IMR-90 (cell line): ENCODE results near the gene FAM83B. TPM values are rescaled to one million over a fixed set of nuclear protein-coding genes. Genes with fewer than 3 reads are reported as not detected.

Experiments used
- ATAC-seq: fragments of 200-7000 bp; cut with Tn5 transposase; 2 replicates; pipeline ENCODE4 v1.9.1; 2020; ENCODE audit warnings: low read depth, mild to moderate bottlenecking, moderate library complexity
- BruUV-seq: library from RNA; stranded (reverse); fragments of 400-500 nt; replicated peaks from 2 replicates; lab custom pipeline; 2021; lab: Mats Ljungman, UMichigan
- CTCF ChIA-PET: fragments of 300-600 bp; formaldehyde crosslinking; extraction: SDS; loops from one replicate; lab custom pipeline; 2021; ENCODE audit warnings: antibody characterized with exemption; lab: Yijun Ruan, JAX
- POLR2A ChIA-PET: fragments of 300-600 bp; sonication (Branson Sonifier 250); formaldehyde crosslinking; loops from one replicate; lab custom pipeline; 2022; ENCODE audit warnings: antibody characterized with exemption; ENCODE audit not compliant: unreplicated experiment; lab: Charles Lee
- DNase-seq: peaks from one replicate; pipeline ENCODE4 v3.0.0; 2013
- H2AFZ ChIP-seq: replicated peaks from 2 replicates; pipeline ENCODE3; 2013; ENCODE audit warnings: low read length, mild to moderate bottlenecking; ENCODE audit not compliant: poor library complexity
- H2AK5ac ChIP-seq: 2 replicates; pipeline ENCODE4 v1.6.1; 2013; ENCODE audit warnings: low read depth, low read length, inconsistent platforms
- H2AK9ac ChIP-seq: replicated peaks from 2 replicates; pipeline ENCODE3; 2013; ENCODE audit warnings: mild to moderate bottlenecking, low read depth, low read length, moderate library complexity; ENCODE audit not compliant: poor library complexity
- H2BK120ac ChIP-seq: 2 replicates; pipeline ENCODE4 v1.6.1; 2013; ENCODE audit warnings: low read depth, low read length, inconsistent platforms
- H2BK15ac ChIP-seq: 3 replicates; pipeline ENCODE4 v1.6.1; 2013; ENCODE audit warnings: low read depth, low read length, inconsistent platforms
- H2BK20ac ChIP-seq: 2 replicates; pipeline ENCODE4 v1.6.1; 2013; ENCODE audit warnings: low read depth, mild to moderate bottlenecking, inconsistent platforms, low read length, moderate library complexity
- H2BK5ac ChIP-seq: 2 replicates; pipeline ENCODE4 v1.6.1; 2013; ENCODE audit warnings: mild to moderate bottlenecking, low read depth, low read length, inconsistent platforms; ENCODE audit not compliant: poor library complexity, severe bottlenecking
- H3K14ac ChIP-seq: replicated peaks from 2 replicates; pipeline ENCODE4 v1.6.1; 2013; ENCODE audit warnings: low read depth, low read length, inconsistent platforms
- H3K18ac ChIP-seq: 2 replicates; pipeline ENCODE4 v1.6.1; 2013; ENCODE audit warnings: low read depth, low read length, control low read depth
- H3K23ac ChIP-seq: 2 replicates; pipeline ENCODE4 v1.6.1; 2013; ENCODE audit warnings: low read depth, low read length, inconsistent platforms
- H3K27ac ChIP-seq: 2 replicates; pipeline ENCODE4 v1.5.1; 2013; ENCODE audit warnings: mild to moderate bottlenecking, control low read depth, low read length; ENCODE audit not compliant: insufficient read depth
- H3K27me3 ChIP-seq: 2 replicates; pipeline ENCODE4 v1.6.1; 2013; ENCODE audit warnings: low read length; ENCODE audit not compliant: control insufficient read depth, insufficient read depth
- H3K36me3 ChIP-seq: 2 replicates; pipeline ENCODE4 v1.6.1; 2013; ENCODE audit warnings: low read length, mixed read lengths; ENCODE audit not compliant: control insufficient read depth, insufficient read depth
- H3K4ac ChIP-seq: 2 replicates; pipeline ENCODE4 v1.6.1; 2013; ENCODE audit warnings: low read depth, low read length, inconsistent platforms
- H3K4me1 ChIP-seq: 2 replicates; pipeline ENCODE4 v1.6.1; 2013; ENCODE audit warnings: low read length, mixed read lengths; ENCODE audit not compliant: control insufficient read depth, insufficient read depth
- H3K4me2 ChIP-seq: 2 replicates; pipeline ENCODE4 v1.6.1; 2013; ENCODE audit warnings: low read depth, mild to moderate bottlenecking, control low read depth, low read length, moderate library complexity
- H3K4me3 ChIP-seq: 2 replicates; pipeline ENCODE4 v1.5.1; 2013; ENCODE audit warnings: low read depth, mild to moderate bottlenecking, control low read depth, low read length, moderate library complexity; ENCODE audit not compliant: insufficient read depth
- H3K56ac ChIP-seq: 2 replicates; pipeline ENCODE4 v1.6.1; 2013; ENCODE audit warnings: low read length, inconsistent platforms; ENCODE audit not compliant: insufficient read depth; ENCODE audit errors: extremely low read depth
- H3K79me1 ChIP-seq, 2 experiments: 2 replicates each; pipeline ENCODE4 v1.6.1; 2013; ENCODE audit warnings: low read length in 2 of 2, inconsistent platforms in 1 of 2, low read depth in 1 of 2
- H3K9ac ChIP-seq: 2 replicates; pipeline ENCODE4 v1.6.1; 2013; ENCODE audit warnings: low read depth, low read length, control low read depth
- H3K9me1 ChIP-seq: 2 replicates; pipeline ENCODE4 v1.6.1; 2013; ENCODE audit warnings: low read length, inconsistent platforms; ENCODE audit not compliant: insufficient read depth
- H3K9me3 ChIP-seq: 2 replicates; pipeline ENCODE4 v1.6.1; 2013; ENCODE audit warnings: low read length; ENCODE audit not compliant: control insufficient read depth, insufficient read depth
- H4K20me1 ChIP-seq: 2 replicates; pipeline ENCODE4 v1.6.1; 2013; ENCODE audit warnings: low read length, inconsistent platforms; ENCODE audit not compliant: insufficient read depth
- H4K5ac ChIP-seq: 2 replicates; pipeline ENCODE4 v1.6.1; 2013; ENCODE audit warnings: mild to moderate bottlenecking, low read depth, low read length, control low read depth
- H4K8ac ChIP-seq, 2 experiments: 2 replicates each; pipeline ENCODE4 v1.6.1; 2013; ENCODE audit warnings: low read depth in 2 of 2, low read length in 2 of 2, control low read depth in 1 of 2, inconsistent platforms in 1 of 2
- H4K91ac ChIP-seq: 2 replicates; pipeline ENCODE4 v1.6.1; 2013; ENCODE audit warnings: low read depth, low read length, inconsistent platforms; ENCODE audit not compliant: insufficient read depth
- BHLHE40 ChIP-seq: fragments of 150-350 bp; IDR thresholded peaks from 2 replicates; pipeline ENCODE4 v1.6.1; 2016; ENCODE audit warnings: mild to moderate bottlenecking, low read depth, low read length
- CEBPB ChIP-seq: IDR thresholded peaks from 2 replicates; pipeline ENCODE4 v1.6.1; 2012; ENCODE audit warnings: low read depth, low read length, improper control_type of control experiment
- CHD1 ChIP-seq: IDR thresholded peaks from 2 replicates; pipeline ENCODE4 v1.6.1; 2012; ENCODE audit warnings: low read depth, low read length, improper control_type of control experiment
- CTCF ChIP-seq: conservative IDR thresholded peaks from 2 replicates; pipeline ENCODE4 v1.5.1; 2012; ENCODE audit warnings: mild to moderate bottlenecking, low read depth, low read length, improper control_type of control experiment
- ELK1 ChIP-seq: fragments of 150-350 bp; IDR thresholded peaks from 2 replicates; pipeline ENCODE4 v1.6.1; 2016; ENCODE audit warnings: low read depth, mild to moderate bottlenecking, low read length, moderate library complexity, borderline replicate concordance
- FOS ChIP-seq: fragments of 150-350 bp; IDR thresholded peaks from 2 replicates; pipeline ENCODE4 v1.6.1; 2016; ENCODE audit warnings: low read depth, low read length
- MAFK ChIP-seq: IDR thresholded peaks from 2 replicates; pipeline ENCODE4 v1.6.1; 2012; ENCODE audit warnings: low read depth, low read length, improper control_type of control experiment
- MAZ ChIP-seq: IDR thresholded peaks from 2 replicates; pipeline ENCODE4 v1.6.1; 2012; ENCODE audit warnings: low read depth, mild to moderate bottlenecking, low read length, improper control_type of control experiment, moderate library complexity, borderline replicate concordance
- MXI1 ChIP-seq: IDR thresholded peaks from 2 replicates; pipeline ENCODE4 v1.6.1; 2012; ENCODE audit warnings: low read depth, mild to moderate bottlenecking, low read length, moderate library complexity, borderline replicate concordance
- NFE2L2 ChIP-seq: fragments of 150-350 bp; IDR thresholded peaks from 2 replicates; pipeline ENCODE4 v1.6.1; 2016; ENCODE audit warnings: low read depth, mild to moderate bottlenecking, low read length
- POLR2A ChIP-seq: IDR thresholded peaks from 2 replicates; pipeline ENCODE4 v1.6.1; 2012; ENCODE audit warnings: mild to moderate bottlenecking, low read depth, low read length
- RAD21 ChIP-seq: IDR thresholded peaks from 2 replicates; pipeline ENCODE4 v1.6.1; 2012; ENCODE audit warnings: low read length, improper control_type of control experiment
- RCOR1 ChIP-seq: IDR thresholded peaks from 2 replicates; pipeline ENCODE4 v1.6.1; 2012; ENCODE audit warnings: mild to moderate bottlenecking, low read length, improper control_type of control experiment; ENCODE audit not compliant: insufficient replicate concordance
- RFX5 ChIP-seq: IDR thresholded peaks from 2 replicates; pipeline ENCODE4 v1.8.0; 2012; ENCODE audit warnings: low read depth, mild to moderate bottlenecking, low read length, moderate library complexity
- SMC3 ChIP-seq: fragments of 150-350 bp; IDR thresholded peaks from 2 replicates; pipeline ENCODE4 v1.6.1; 2016; ENCODE audit warnings: low read depth, mild to moderate bottlenecking, antibody characterized with exemption, low read length, moderate library complexity
- USF2 ChIP-seq: fragments of 150-350 bp; IDR thresholded peaks from 2 replicates; pipeline ENCODE4 v1.6.1; 2017; ENCODE audit warnings: mild to moderate bottlenecking, antibody characterized with exemption, low read length, low read depth
- dilution Hi-C: fragments of 300-500 bp; cut with HindIII; formaldehyde crosslinking; loops from one replicate; pipeline ENCODE4 v1.14.3; 2018; ENCODE audit warnings: low sequenced_read_pairs; ENCODE audit not compliant: unreplicated experiment
- in situ Hi-C: fragments of 300-500 bp; cut with MboI; formaldehyde crosslinking; loops from 3 replicates; pipeline ENCODE4 v1.14.3; 2019; ENCODE audit warnings: low sequenced_read_pairs, inconsistent platforms, mixed read lengths
- intact Hi-C: fragments of 100-400 bp; cut with micrococcal nuclease; formaldehyde crosslinking; loops from 2 replicates; pipeline ENCODE4 v1.10.0; 2022
- polyA plus RNA-seq, 3 experiments: library from polyadenylated mRNA; depleted of rRNA; stranded (reverse); fragments of >200 nt; gene quantifications; 2 replicates each; pipeline ENCODE4 v1.2.3, GENCODE V29; 2012; ENCODE audit warnings: low replicate concordance in 1 of 3
- total RNA-seq: library from RNA; depleted of rRNA; stranded (reverse); fragments of >200 nt; gene quantifications from 2 replicates; pipeline ENCODE4 v1.2.3, GENCODE V29; 2012

Gene FAM83B
- total and polyA plus RNA-seq, 2 of the 4 experiments (the other 2 are of a cell fraction) = 0.02 to 0.18 TPM

GRCh38 chr6:54932622-54933021 lies 86.1 kb downstream of the FAM83B start:
- in situ Hi-C loops = no loop called here
- Histone ChIP-seq H3K9me3 (peaks cover 3% of the 10 kb centered on the region; the same call in 1 of the 2 replicates), H2AK5ac (no peak overlapping the region), H3K4me2 (no peak overlapping the region), H3K4me3 (no peak overlapping the region), H3K27me3 (no peaks in the 10 kb centered on the region), H2BK20ac (no peak overlapping the region), H4K20me1 (no peaks in the 10 kb centered on the region), H2AFZ (no peak overlapping the region), H2BK5ac (no peak overlapping the region), H2BK15ac (no peak overlapping the region), H3K18ac (no peak overlapping the region), H4K91ac (no peak overlapping the region), H4K8ac (no peak overlapping the region), H3K36me3 (no peaks in the 10 kb centered on the region), H2BK120ac (no peak overlapping the region), H3K4ac (no peak overlapping the region), H3K23ac (no peak overlapping the region), H2AK9ac (no peak overlapping the region), H3K4me1 (no peaks in the 10 kb centered on the region), H3K9me1 (no peaks in the 10 kb centered on the region), H3K79me1 (no peaks in the 10 kb centered on the region), H3K27ac (no peak overlapping the region), H3K9ac (no peak overlapping the region), H3K56ac (no peak overlapping the region), H3K14ac (no peak overlapping the region), H4K5ac (no peak overlapping the region)
- no TSS peak for BruUV-seq
- TF ChIP-seq NFE2L2 (no peak), ELK1 (no peak), CHD1 (no peak), USF2 (no peak), CEBPB (no peak), MXI1 (no peak), MAFK (no peak), SMC3 (no peak), RFX5 (no peak), BHLHE40 (no peak), FOS (no peak), RCOR1 (no peak), RAD21 (no peak), CTCF (no peak), POLR2A (no peak), MAZ (no peak)
- no peak for DNase-seq
- no peak for ATAC-seq
- intact Hi-C loops = no loop called here
- ChIA-PET POLR2A (no interaction called here), CTCF (no interaction called here)
- dilution Hi-C loops = no loop called here
